Left renal pelvis (tissue), 4 donors: ENCODE measurements around the gene CNKSR3. TPM values are rescaled to one million over a fixed set of nuclear protein-coding genes. Genes with fewer than 3 reads are reported as not detected.

ENCODE experiments used
- DNase-seq, 4 donors: peaks; one replicate each; pipeline ENCODE4 v3.0.0-alpha.2; 2013; ENCODE audit warnings: low read depth in 4 of 4, low spot score in 3 of 4
- polyA plus RNA-seq, 4 donors: library from polyadenylated mRNA; unstranded; fragments of 120-200 nt; gene quantifications; one replicate each; pipeline ENCODE4 v1.2.1, GENCODE V29; 2013; ENCODE audit not compliant: insufficient read length in 4 of 4

CNKSR3 gene
- polyA plus RNA-seq, 4 donors: 33.1 to 62.8 (median 58.5) TPM

- DNase-seq: no peak
Observed at GRCh38 chr6:154504102-154504501, 6.4 kb downstream of the CNKSR3 start.

- no peak for DNase-seq
Observed at GRCh38 chr6:154503658-154504057, 6.8 kb downstream of the CNKSR3 start.

GRCh38 chr6:154502553-154502952 lies 7.9 kb downstream of the CNKSR3 start:
- no peak for DNase-seq

- no peak for DNase-seq
Observed at GRCh38 chr6:154501578-154501868, 9.0 kb downstream of the CNKSR3 start.

- DNase-seq: no peak
Observed at GRCh38 chr6:154500769-154501577, 9.5 kb downstream of the CNKSR3 start.

- DNase-seq: no peak
Observed at GRCh38 chr6:154499855-154500589, 10.5 kb downstream of the CNKSR3 start.

GRCh38 chr6:154498340-154498934 lies 12.0 kb downstream of the CNKSR3 start:
- DNase-seq: no peak

GRCh38 chr6:154496793-154497517 lies 13.5 kb downstream of the CNKSR3 start:
- DNase-seq: no peak

- no peak for DNase-seq
Observed at GRCh38 chr6:154496186-154496585, 14.3 kb downstream of the CNKSR3 start.

- DNase-seq: no peak
Observed at GRCh38 chr6:154494592-154495311, 15.7 kb downstream of the CNKSR3 start.

- DNase-seq: no peak
Observed at GRCh38 chr6:154491567-154492470, 18.7 kb downstream of the CNKSR3 start.

GRCh38 chr6:154489822-154490221 lies 20.7 kb downstream of the CNKSR3 start:
- no peak for DNase-seq

- no peak for DNase-seq
Observed at GRCh38 chr6:154488802-154489437, 21.6 kb downstream of the CNKSR3 start.

GRCh38 chr6:154488248-154488593 lies 22.3 kb downstream of the CNKSR3 start:
- DNase-seq: no peak

- no peak for DNase-seq
Observed at GRCh38 chr6:154487367-154488247, 22.9 kb downstream of the CNKSR3 start.

- DNase-seq: no peak
Observed at GRCh38 chr6:154485815-154486214, 24.7 kb downstream of the CNKSR3 start.

- no peak for DNase-seq
Observed at GRCh38 chr6:154484942-154485341, 25.5 kb downstream of the CNKSR3 start.

- DNase-seq: no peak
Observed at GRCh38 chr6:154482858-154483257, 27.6 kb downstream of the CNKSR3 start.
